NT2/D1 (cell line): ENCODE results near the gene LONP2.
"Not testable (repeated sequence)": the region's sequence is repeated elsewhere in the genome, so short reads cannot be mapped to it uniquely, and the experiment has no call there.

ENCODE experiments used
- DNase-seq: peaks from one replicate; pipeline ENCODE4 v3.0.0-alpha.2; 2011; ENCODE audit warnings: low read depth, low spot score
- H3K27me3 ChIP-seq: 2 replicates; pipeline ENCODE4 v1.6.0; 2011; ENCODE audit warnings: mild to moderate bottlenecking; ENCODE audit not compliant: insufficient read length, insufficient read depth
- H3K36me3 ChIP-seq: 2 replicates; pipeline ENCODE4 v1.6.1; 2011; ENCODE audit warnings: mild to moderate bottlenecking, low read length, mixed read lengths; ENCODE audit not compliant: insufficient read depth, insufficient read length
- H3K4me1 ChIP-seq: 2 replicates; pipeline ENCODE4 v1.5.1; 2011; ENCODE audit not compliant: insufficient read depth, insufficient read length
- H3K4me3 ChIP-seq: 2 replicates; pipeline ENCODE4 v1.5.1; 2011; ENCODE audit warnings: low read depth; ENCODE audit not compliant: insufficient read length
- H3K9ac ChIP-seq: 2 replicates; pipeline ENCODE4 v1.6.0; 2011; ENCODE audit warnings: low read depth; ENCODE audit not compliant: insufficient read length
- H3K9me3 ChIP-seq: 2 replicates; pipeline ENCODE4 v1.5.1; 2011; ENCODE audit warnings: mild to moderate bottlenecking, low read length; ENCODE audit not compliant: insufficient read depth
- SUZ12 ChIP-seq: IDR thresholded peaks from 2 replicates; pipeline ENCODE4 v1.6.1; 2011; ENCODE audit not compliant: insufficient read length, insufficient read depth; ENCODE audit errors: extremely low read depth
- YY1 ChIP-seq: IDR thresholded peaks from 2 replicates; pipeline ENCODE4 v1.6.1; 2011; ENCODE audit not compliant: insufficient read length, insufficient read depth
- ZNF274 ChIP-seq: IDR thresholded peaks from 2 replicates; pipeline ENCODE4 v1.6.1; 2011; ENCODE audit warnings: mild to moderate bottlenecking, low read depth, low read length

Gene LONP2

GRCh38 chr16:48373258-48374029 lies 129.3 kb downstream of the LONP2 start:
- Histone ChIP-seq H3K9ac (no peak overlapping the region), H3K4me3 (no peak overlapping the region), H3K9me3 (no peaks in the 10 kb centered on the region), H3K36me3 (no peaks in the 10 kb centered on the region), H3K4me1 (no peaks in the 10 kb centered on the region), H3K27me3 (no peaks in the 10 kb centered on the region)
- DNase-seq, result no peak
- TF ChIP-seq SUZ12, result no peak
- TF ChIP-seq ZNF274, result no peak
- TF ChIP-seq YY1, result no peak

GRCh38 chr16:48374255-48374654 lies 130.2 kb downstream of the LONP2 start:
- H3K9ac ChIP-seq, result no peak overlapping the region
- TF ChIP-seq ZNF274 (no peak), YY1 (no peak), SUZ12 (no peak)
- no peaks in the 10 kb centered on the region for H3K27me3 ChIP-seq
- no peaks in the 10 kb centered on the region for H3K36me3 ChIP-seq
- no peak for DNase-seq
- no peaks in the 10 kb centered on the region for H3K4me1 ChIP-seq
- no peak overlapping the region for H3K4me3 ChIP-seq
- no peaks in the 10 kb centered on the region for H3K9me3 ChIP-seq

GRCh38 chr16:48377301-48377700 lies 133.2 kb downstream of the LONP2 start:
- not testable (repeated sequence) for H3K9me3 ChIP-seq, H3K9ac ChIP-seq, DNase-seq, H3K4me3 ChIP-seq, H3K27me3 ChIP-seq, H3K4me1 ChIP-seq, H3K36me3 ChIP-seq

- DNase-seq, result no peak
- no peak for TF ChIP-seq YY1
- no peak overlapping the region for H3K9ac ChIP-seq
- no peaks in the 10 kb centered on the region for H3K9me3 ChIP-seq
- peaks cover 2% of the 10 kb centered on the region for H3K4me1 ChIP-seq
- H3K27me3 ChIP-seq, result no peaks in the 10 kb centered on the region
- no peak overlapping the region for H3K4me3 ChIP-seq
- peaks cover 5% of the 10 kb centered on the region for H3K36me3 ChIP-seq
Observed at GRCh38 chr16:48378276-48378675, 134.2 kb downstream of the LONP2 start.

GRCh38 chr16:48378836-48379235 lies 134.7 kb downstream of the LONP2 start:
- Histone ChIP-seq H3K4me1 (peaks cover 2% of the 10 kb centered on the region), H3K9ac (no peak overlapping the region), H3K36me3 (peaks cover 5% of the 10 kb centered on the region), H3K4me3 (no peak overlapping the region), H3K27me3 (no peaks in the 10 kb centered on the region), H3K9me3 (no peaks in the 10 kb centered on the region)
- no peak for TF ChIP-seq ZNF274
- no peak for TF ChIP-seq YY1
- no peak for TF ChIP-seq SUZ12
- DNase-seq, result no peak

GRCh38 chr16:48381201-48381600 lies 137.1 kb downstream of the LONP2 start:
- TF ChIP-seq YY1 (no peak), SUZ12 (no peak), ZNF274 (no peak)
- peaks cover 2% of the 10 kb centered on the region for H3K4me1 ChIP-seq
- no peak for DNase-seq

GRCh38 chr16:48382131-48382530 lies 138.0 kb downstream of the LONP2 start:
- TF ChIP-seq SUZ12, result no peak
- TF ChIP-seq YY1, result no peak
- TF ChIP-seq ZNF274, result no peak

More at GRCh38 chr16:48381201-48381600, 137.1 kb downstream of the LONP2 start:
- no peaks in the 10 kb centered on the region for H3K27me3 ChIP-seq
- H3K36me3 ChIP-seq, result peaks cover 5% of the 10 kb centered on the region
- no peak overlapping the region for H3K9ac ChIP-seq
- H3K9me3 ChIP-seq, result no peaks in the 10 kb centered on the region
- no peak overlapping the region for H3K4me3 ChIP-seq

More at GRCh38 chr16:48382131-48382530, 138.0 kb downstream of the LONP2 start:
- Histone ChIP-seq H3K4me1 (peaks cover 5% of the 10 kb centered on the region), H3K36me3 (peaks cover 5% of the 10 kb centered on the region), H3K27me3 (no peaks in the 10 kb centered on the region), H3K9ac (no peak overlapping the region), H3K9me3 (no peaks in the 10 kb centered on the region), H3K4me3 (no peak overlapping the region)
- DNase-seq, result no peak
